Smooth muscle cell (in vitro differentiated cells): ENCODE data around the gene SCAI. TPM values are rescaled to one million over a fixed set of nuclear protein-coding genes. Genes with fewer than 3 reads are reported as not detected.

Experiments used
- DNase-seq: peaks from one replicate; lab custom pipeline; 2025; ENCODE audit not compliant: unreplicated experiment; lab: John Stamatoyannopoulos, UW
- H2AFZ ChIP-seq: fragments of 200-600 bp; sonication (generic); 2 replicates; pipeline ENCODE4 v1.6.0; 2016; ENCODE audit warnings: antibody characterized with exemption, low read depth, mild to moderate bottlenecking
- H3F3A ChIP-seq: fragments of 200-600 bp; sonication (generic); 2 replicates; pipeline ENCODE4 v1.6.0; 2017; ENCODE audit warnings: antibody characterized with exemption, low read depth
- H3K27ac ChIP-seq: fragments of 200-600 bp; sonication (generic); 2 replicates; pipeline ENCODE4 v1.5.1; 2016; ENCODE audit warnings: low read depth, mild to moderate bottlenecking
- H3K27me3 ChIP-seq: fragments of 200-600 bp; sonication (generic); 2 replicates; pipeline ENCODE4 v1.6.1; 2016; ENCODE audit warnings: low read depth, mild to moderate bottlenecking
- H3K36me3 ChIP-seq: fragments of 200-600 bp; sonication (generic); 2 replicates; pipeline ENCODE4 v1.5.1; 2016; ENCODE audit warnings: low read depth
- H3K4me1 ChIP-seq: fragments of 200-600 bp; sonication (generic); 2 replicates; pipeline ENCODE4 v1.5.1; 2016; ENCODE audit warnings: low read depth
- H3K4me2 ChIP-seq: fragments of 200-600 bp; sonication (generic); 2 replicates; pipeline ENCODE4 v1.6.0; 2016; ENCODE audit warnings: mild to moderate bottlenecking
- H3K4me3 ChIP-seq: fragments of 200-600 bp; sonication (generic); 2 replicates; pipeline ENCODE4 v1.5.1; 2016; ENCODE audit warnings: mild to moderate bottlenecking
- H3K79me2 ChIP-seq: fragments of 200-600 bp; sonication (generic); 2 replicates; pipeline ENCODE4 v1.6.0; 2016; ENCODE audit warnings: low read depth, mild to moderate bottlenecking
- H3K9ac ChIP-seq: fragments of 200-600 bp; sonication (generic); 2 replicates; pipeline ENCODE4 v1.6.0; 2016; ENCODE audit warnings: low read depth
- H3K9me3 ChIP-seq: fragments of 200-600 bp; sonication (generic); replicated peaks from 2 replicates; pipeline ENCODE4 v1.5.1; 2016; ENCODE audit warnings: low read depth
- H4K20me1 ChIP-seq: fragments of 200-600 bp; sonication (generic); 2 replicates; pipeline ENCODE4 v1.6.0; 2016; ENCODE audit warnings: low read depth
- WGBS: methylation state at CpG from one replicate; pipeline ENCODE4 v1.1.7; 2016; ENCODE audit warnings: low lambda C conversion rate; 5-methylcytosine and 5-hydroxymethylcytosine counted together
- polyA plus RNA-seq: library from polyadenylated mRNA; unstranded; fragments of >200 nt; fragmentation: Nextera tagmentation; extraction: Ambion mirVana; gene quantifications from 2 replicates; pipeline ENCODE4 v1.2.1, GENCODE V29; 2016
- total RNA-seq: library from RNA; depleted of rRNA; stranded (reverse); fragments of >200 nt; gene quantifications from 2 replicates; pipeline ENCODE4 v1.2.3, GENCODE V29; 2014
- TF ChIP-seq, protein P1 (sequence below): fragments of 200-600 bp; sonication (generic); IDR thresholded peaks from 2 replicates; pipeline ENCODE4 v1.5.1; 2017; ENCODE audit warnings: borderline replicate concordance, mild to moderate bottlenecking, antibody characterized with exemption; ENCODE audit not compliant: insufficient read depth, poor library complexity, severe bottlenecking

Gene SCAI
- total and polyA plus RNA-seq, 2 experiments from 2014 or later = 0.81 to 8.4 TPM

DNA sequence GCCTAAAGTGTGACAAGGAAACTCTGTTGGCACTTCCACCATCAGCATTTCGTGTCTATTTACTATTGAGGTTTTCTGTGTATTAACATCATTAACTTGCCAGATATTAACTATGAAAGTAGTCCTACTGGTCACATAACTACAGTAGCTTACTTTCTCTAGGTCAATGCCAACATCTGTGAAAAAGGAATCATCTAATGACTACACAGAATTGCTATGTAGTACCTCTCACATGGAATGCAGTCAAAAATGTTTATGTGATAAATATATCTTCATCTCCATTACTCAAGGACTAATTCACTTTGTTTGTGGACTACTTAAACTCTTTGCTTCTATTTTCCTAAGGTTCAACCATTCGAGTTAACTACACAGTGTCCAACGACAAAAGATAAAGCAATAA lies 2.1 kb downstream of the SCAI start:
- no peaks in the 10 kb centered on the region for H3K36me3 ChIP-seq
- peak overlapping the region; percentile 90 for H3K4me2 ChIP-seq
- DNase-seq = no peak
- WGBS = 45% methylated on average over 3 of the region's 3 CpGs
- TF ChIP-seq, protein P1, sequence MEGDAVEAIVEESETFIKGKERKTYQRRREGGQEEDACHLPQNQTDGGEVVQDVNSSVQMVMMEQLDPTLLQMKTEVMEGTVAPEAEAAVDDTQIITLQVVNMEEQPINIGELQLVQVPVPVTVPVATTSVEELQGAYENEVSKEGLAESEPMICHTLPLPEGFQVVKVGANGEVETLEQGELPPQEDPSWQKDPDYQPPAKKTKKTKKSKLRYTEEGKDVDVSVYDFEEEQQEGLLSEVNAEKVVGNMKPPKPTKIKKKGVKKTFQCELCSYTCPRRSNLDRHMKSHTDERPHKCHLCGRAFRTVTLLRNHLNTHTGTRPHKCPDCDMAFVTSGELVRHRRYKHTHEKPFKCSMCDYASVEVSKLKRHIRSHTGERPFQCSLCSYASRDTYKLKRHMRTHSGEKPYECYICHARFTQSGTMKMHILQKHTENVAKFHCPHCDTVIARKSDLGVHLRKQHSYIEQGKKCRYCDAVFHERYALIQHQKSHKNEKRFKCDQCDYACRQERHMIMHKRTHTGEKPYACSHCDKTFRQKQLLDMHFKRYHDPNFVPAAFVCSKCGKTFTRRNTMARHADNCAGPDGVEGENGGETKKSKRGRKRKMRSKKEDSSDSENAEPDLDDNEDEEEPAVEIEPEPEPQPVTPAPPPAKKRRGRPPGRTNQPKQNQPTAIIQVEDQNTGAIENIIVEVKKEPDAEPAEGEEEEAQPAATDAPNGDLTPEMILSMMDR = no peak
- no peak overlapping the region for H3K9ac ChIP-seq
- H3K79me2 ChIP-seq = peaks cover 9% of the 10 kb centered on the region
- H2AFZ ChIP-seq = no peak overlapping the region
- H4K20me1 ChIP-seq = no peaks in the 10 kb centered on the region
- H3K27me3 ChIP-seq = no peaks in the 10 kb centered on the region
- H3K4me1 ChIP-seq = no peaks in the 10 kb centered on the region
- H3F3A ChIP-seq = peaks cover 11% of the 10 kb centered on the region
- H3K9me3 ChIP-seq = no peaks in the 10 kb centered on the region
- no peak overlapping the region for H3K4me3 ChIP-seq
- H3K27ac ChIP-seq = peak overlapping the region; percentile 39

DNA sequence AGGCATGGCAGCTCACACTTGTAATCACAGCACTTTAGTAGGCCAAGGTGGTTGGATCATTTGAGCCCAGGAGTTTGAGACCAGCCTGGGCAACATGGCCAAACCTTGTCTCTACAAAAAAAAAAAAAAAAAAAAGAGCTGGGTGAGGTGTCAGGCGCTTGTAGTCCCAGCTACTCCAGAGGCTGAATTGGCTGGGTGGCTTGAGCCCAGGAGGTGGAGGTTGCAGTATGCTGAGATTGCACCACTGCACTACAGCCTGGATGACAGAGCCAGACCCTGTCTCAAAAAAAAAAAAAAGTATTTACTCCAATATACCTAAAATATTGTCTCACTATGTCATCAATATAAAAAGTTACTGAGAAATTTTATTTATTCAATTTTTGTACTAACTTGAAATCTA lies 2.8 kb downstream of the SCAI start:
- H3K4me3 ChIP-seq = no peak overlapping the region
- no peak overlapping the region for H3K27ac ChIP-seq
- no peaks in the 10 kb centered on the region for H3K27me3 ChIP-seq
- H3K79me2 ChIP-seq = peaks cover 12% of the 10 kb centered on the region
- H3K4me1 ChIP-seq = no peaks in the 10 kb centered on the region
- H3K9me3 ChIP-seq = no peaks in the 10 kb centered on the region
- H2AFZ ChIP-seq = no peak overlapping the region
- no peaks in the 10 kb centered on the region for H3K36me3 ChIP-seq
- peaks cover 11% of the 10 kb centered on the region for H3F3A ChIP-seq
- H3K4me2 ChIP-seq = no peak overlapping the region
- no peak overlapping the region for H3K9ac ChIP-seq
- WGBS = 100% methylated on average over 1 of the region's 1 CpG
- TF ChIP-seq, protein P1 = no peak
- DNase-seq = no peak
- H4K20me1 ChIP-seq = no peaks in the 10 kb centered on the region

DNA sequence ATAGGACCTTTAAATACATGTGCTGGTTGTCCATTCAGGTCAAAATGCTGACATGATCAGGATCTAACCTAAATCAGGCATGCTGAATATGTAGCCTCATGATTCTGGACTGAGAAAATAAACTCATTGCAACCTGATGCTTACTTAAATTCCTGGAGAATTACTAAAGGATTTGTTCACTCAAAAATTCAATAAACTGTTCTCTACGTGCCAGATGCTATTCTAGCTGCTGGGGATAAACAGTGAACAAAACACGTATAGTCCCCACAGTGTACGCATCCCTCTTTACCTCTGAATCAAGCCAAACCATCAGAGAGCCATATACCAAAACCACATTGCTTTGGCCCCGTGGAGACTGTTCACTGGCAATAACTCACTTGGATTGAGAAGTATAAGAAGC lies 6.1 kb downstream of the SCAI start:
- TF ChIP-seq, protein P1 = no peak
- no peak for DNase-seq
- no peak overlapping the region for H3K4me2 ChIP-seq
- WGBS = 68% methylated on average over 4 of the region's 4 CpGs
- H3F3A ChIP-seq = peaks cover 7% of the 10 kb centered on the region
- H3K27me3 ChIP-seq = no peaks in the 10 kb centered on the region
- H3K27ac ChIP-seq = no peak overlapping the region
- peaks cover 18% of the 10 kb centered on the region for H3K79me2 ChIP-seq
- H3K9me3 ChIP-seq = no peaks in the 10 kb centered on the region
- no peaks in the 10 kb centered on the region for H3K36me3 ChIP-seq
- no peak overlapping the region for H3K9ac ChIP-seq
- no peaks in the 10 kb centered on the region for H3K4me1 ChIP-seq
- no peaks in the 10 kb centered on the region for H4K20me1 ChIP-seq
- H3K4me3 ChIP-seq = no peak overlapping the region
- no peak overlapping the region for H2AFZ ChIP-seq

DNA sequence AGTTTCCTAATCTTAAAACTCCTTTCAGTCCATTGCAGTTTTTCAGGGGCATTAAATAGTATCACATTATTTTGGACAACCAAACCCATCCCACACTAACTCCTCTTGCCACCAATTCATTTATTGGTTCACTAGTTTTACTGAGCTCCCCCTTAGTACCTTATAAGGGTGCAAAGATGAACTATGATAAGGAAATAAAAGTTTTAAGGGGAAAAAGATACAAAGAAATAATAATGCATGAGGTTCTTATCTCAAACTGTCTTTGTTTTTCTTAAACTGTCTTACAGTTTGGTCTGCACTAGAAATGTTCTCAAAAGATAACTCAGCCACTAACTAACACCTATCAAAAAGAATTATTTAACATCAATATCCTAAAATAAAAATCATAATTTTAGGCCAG lies 8.4 kb downstream of the SCAI start:
- H3F3A ChIP-seq = no peaks in the 10 kb centered on the region
- no peak overlapping the region for H3K4me2 ChIP-seq
- TF ChIP-seq, protein P1 = no peak
- no peak overlapping the region for H2AFZ ChIP-seq
- no peak overlapping the region for H3K4me3 ChIP-seq
- H3K79me2 ChIP-seq = peaks cover 18% of the 10 kb centered on the region
- H3K36me3 ChIP-seq = no peaks in the 10 kb centered on the region
- H4K20me1 ChIP-seq = no peaks in the 10 kb centered on the region
- H3K9ac ChIP-seq = no peak overlapping the region
- H3K27me3 ChIP-seq = no peaks in the 10 kb centered on the region
- H3K4me1 ChIP-seq = no peaks in the 10 kb centered on the region
- no peak for DNase-seq
- no peak overlapping the region for H3K27ac ChIP-seq
- no peaks in the 10 kb centered on the region for H3K9me3 ChIP-seq
